ENCODE results near the gene RPGRIP1. TPM values are rescaled to one million over a fixed set of nuclear protein-coding genes. Genes with fewer than 3 reads are reported as not detected.
A peak's percentile ranks its signal among the peaks of the same experiment; 100 is the strongest.

Gene RPGRIP1
- not detected for total RNA-seq

GRCh38 chr14:21279783-21280182 lies at the start of gene RPGRIP1:
Gene RPGRIP1, plus strand, starts transcription at chr14:21280083. Its CDS starts 7,894 bp downstream, at chr14:21287977.
- POLR2A ChIA-PET: interaction anchor here (0.9 kb wide), 1 partner anchor 14 kb away, joined by 3 read pairs; no protein-coding TSS in a partner anchor
- peaks cover 4% of the 10 kb centered on the region for H3K4me1 Mint-ChIP-seq (ENCODE audit: low read depth)
- ATAC-seq: no peak
- H3K27me3 Mint-ChIP-seq: peaks cover 2% of the 10 kb centered on the region
- H3K4me3 Mint-ChIP-seq: no peak within 1 kb of the TSS
- intact Hi-C loops (cut with micrococcal nuclease): no loop called here
- no peak within 1 kb of the TSS for H3K27ac Mint-ChIP-seq
- TF ChIP-seq CTCF (IDR thresholded peaks at IDR 0.05): no peak
- H3K9me3 Mint-ChIP-seq: no peaks in the 10 kb centered on the region
- no peaks in the 10 kb centered on the region for H3K36me3 Mint-ChIP-seq (ENCODE audit: low read depth)
- CTCF ChIA-PET: interaction anchor here (0.9 to 1.1 kb wide), 2 partner anchors 28 to 218 kb away, joined by 3 to 4 read pairs; no protein-coding TSS in a partner anchor
- no peak for DNase-seq

GRCh38 chr14:21231020-21231652 lies 48.7 kb upstream of the RPGRIP1 start:
- H3K36me3 Mint-ChIP-seq (ENCODE audit: low read depth): peaks cover 78% of the 10 kb centered on the region
- POLR2A ChIA-PET: interaction anchor here (0.6 to 2.4 kb wide), 10 partner anchors 9 to 31 kb away, joined by 3 to 18 read pairs (median 6); no protein-coding TSS in a partner anchor
- TF ChIP-seq CTCF (IDR thresholded peaks at IDR 0.05): no peak
- intact Hi-C loops (cut with micrococcal nuclease): loop anchor here (10.0 kb wide), 1 partner anchor 154 kb away; the partner anchor contains the start of gene SUPT16H
- H3K9me3 Mint-ChIP-seq: no peaks in the 10 kb centered on the region
- peaks cover 83% of the 10 kb centered on the region for H3K4me1 Mint-ChIP-seq (ENCODE audit: low read depth)
- peak overlapping the region; percentile 92 for H3K27ac Mint-ChIP-seq
- H3K4me3 Mint-ChIP-seq: peak overlapping the region; percentile 25
- ATAC-seq: peak; percentile 14
- CTCF ChIA-PET: interaction anchor here (1.0 to 3.0 kb wide), 8 partner anchors 9 to 33 kb away, joined by 3 to 9 read pairs (median 4); no protein-coding TSS in a partner anchor
- H3K27me3 Mint-ChIP-seq: no peaks in the 10 kb centered on the region
- DNase-seq: peak; percentile 24

DNA sequence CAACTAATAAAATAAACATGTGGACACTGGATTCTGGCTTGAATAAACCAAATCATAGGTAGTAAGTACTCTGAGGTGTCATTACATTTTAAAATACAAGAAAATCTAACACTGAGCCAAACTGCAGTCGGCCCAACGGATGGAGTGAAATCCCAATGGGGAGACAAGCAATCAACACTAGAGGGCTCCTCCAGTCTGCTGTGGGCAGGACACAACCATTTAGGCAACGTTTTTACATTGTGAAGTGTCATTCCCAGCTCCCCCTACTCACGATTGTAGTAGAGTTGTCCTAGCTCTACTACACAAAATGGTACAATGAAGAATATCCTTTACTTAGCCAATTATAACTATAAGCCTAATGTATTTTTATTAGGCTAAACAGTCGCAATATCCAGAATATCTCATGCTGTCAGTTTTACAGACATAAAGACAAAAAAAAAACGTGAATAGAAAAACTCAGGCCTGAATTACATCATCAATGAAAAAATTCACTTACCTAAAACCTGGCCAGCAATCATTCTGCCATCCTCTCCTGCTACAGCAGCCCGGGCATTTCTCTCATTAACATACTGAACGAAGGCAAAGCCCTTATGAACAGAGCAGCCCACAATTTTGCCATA lies 46.3 kb upstream of the RPGRIP1 start:
- peak; percentile 34 for TF ChIP-seq CTCF (IDR thresholded peaks at IDR 0.05)
- H3K27me3 Mint-ChIP-seq: no peaks in the 10 kb centered on the region
- ChIA-PET CTCF (interaction anchor here (1.0 kb wide), 1 partner anchor 9 kb away, joined by 3 read pairs; no protein-coding TSS in a partner anchor), POLR2A (interaction anchor here (0.7 to 1.1 kb wide), 2 partner anchors 10 to 18 kb away, joined by 3 read pairs; no protein-coding TSS in a partner anchor)
- H3K4me1 Mint-ChIP-seq (ENCODE audit: low read depth): peaks cover 89% of the 10 kb centered on the region
- H3K9me3 Mint-ChIP-seq: no peaks in the 10 kb centered on the region
- intact Hi-C loops (cut with micrococcal nuclease): loop anchor here (10.0 kb wide), 1 partner anchor 151 kb away; the partner anchor contains the start of gene SUPT16H
- DNase-seq (no peak), ATAC-seq (no peak)
- H3K36me3 Mint-ChIP-seq (ENCODE audit: low read depth): peaks cover 73% of the 10 kb centered on the region
- peak overlapping the region; percentile 76 for H3K27ac Mint-ChIP-seq
- H3K4me3 Mint-ChIP-seq: peak overlapping the region; percentile 28

DNA sequence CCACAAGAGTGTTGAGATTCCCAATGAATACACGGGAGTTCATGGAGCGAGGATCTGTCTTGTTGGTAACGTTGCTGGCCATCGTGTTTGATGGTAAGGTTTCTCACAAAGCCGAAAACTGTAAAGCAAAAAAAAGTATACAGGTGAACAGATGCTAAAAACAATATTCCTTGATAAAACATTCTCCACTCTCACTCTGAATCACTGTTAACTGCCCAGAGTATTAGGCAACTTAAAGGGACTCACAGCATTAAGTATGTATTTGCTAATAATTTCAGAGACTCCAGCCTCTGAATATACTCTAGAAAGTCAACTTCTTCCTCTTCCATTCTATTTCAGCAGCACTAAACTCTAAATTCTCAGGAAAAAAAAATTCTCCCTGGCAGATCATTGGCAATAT lies 45.8 kb upstream of the RPGRIP1 start:
- H3K4me1 Mint-ChIP-seq (ENCODE audit: low read depth): peaks cover 94% of the 10 kb centered on the region
- intact Hi-C loops (cut with micrococcal nuclease): loop anchor here (10.0 kb wide), 1 partner anchor 151 kb away; the partner anchor contains the start of gene SUPT16H
- peaks cover 79% of the 10 kb centered on the region for H3K36me3 Mint-ChIP-seq (ENCODE audit: low read depth)
- H3K27ac Mint-ChIP-seq: peak overlapping the region; percentile 51
- no peaks in the 10 kb centered on the region for H3K27me3 Mint-ChIP-seq
- DNase-seq (no peak), ATAC-seq (no peak)
- H3K4me3 Mint-ChIP-seq: peak overlapping the region; percentile 40
- H3K9me3 Mint-ChIP-seq: no peaks in the 10 kb centered on the region
- ChIA-PET POLR2A (interaction anchor here (0.7 to 1.0 kb wide), 2 partner anchors 9 to 11 kb away, joined by 3 to 4 read pairs; no protein-coding TSS in a partner anchor), CTCF (interaction anchor here (1.0 kb wide), 1 partner anchor 9 kb away, joined by 3 read pairs; no protein-coding TSS in a partner anchor)
- no peak for TF ChIP-seq CTCF (IDR thresholded peaks at IDR 0.05)

Measured in activated CD8-positive, alpha-beta T cell treated with anti-CD3 and anti-CD28 coated beads for 36 hours (primary cell).